ENCODE results near the gene PRSS23.

DNA sequence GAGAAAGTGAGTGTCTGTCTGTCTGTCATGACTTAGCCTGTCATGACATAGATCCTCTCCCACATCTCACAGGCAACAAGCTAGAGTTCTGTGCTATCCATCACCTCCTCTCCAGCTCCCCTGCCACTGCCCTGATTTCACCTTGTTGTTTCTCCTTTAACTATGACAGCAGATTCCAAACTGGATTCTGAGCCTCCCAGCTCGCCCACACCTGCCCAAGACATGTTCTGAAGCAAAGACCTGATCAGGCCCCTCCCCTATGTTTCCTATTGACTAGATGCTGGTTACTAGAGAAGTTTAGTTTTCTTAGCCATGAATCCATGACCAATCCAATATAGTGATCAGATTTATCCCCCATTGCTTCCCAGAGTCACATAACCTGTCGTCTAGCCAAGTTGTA lies 15.4 kb downstream of the PRSS23 start:
- TF ChIP-seq EZH2 (IDR thresholded peaks at IDR 0.05; ENCODE audit: borderline replicate concordance, low read depth, low read length, severe bottlenecking) (no peak), POLR2AphosphoS5 (IDR thresholded peaks at IDR 0.05; ENCODE audit: insufficient read depth, low read depth, low read length) (no peak), POLR2A (IDR thresholded peaks at IDR 0.05; ENCODE audit: low read depth, low read length) (no peak), MYC (IDR thresholded peaks at IDR 0.05; ENCODE audit: low read depth, low read length) (no peak), GATA2 (IDR thresholded peaks at IDR 0.05; ENCODE audit: insufficient read depth, insufficient read length, low read depth, low read length) (no peak), FOS (IDR thresholded peaks at IDR 0.05; ENCODE audit: borderline replicate concordance, insufficient read depth, low read length) (no peak), JUN (IDR thresholded peaks at IDR 0.05; ENCODE audit: borderline replicate concordance, insufficient read depth, insufficient read length, low read depth) (no peak)
- TF ChIP-seq, protein P1, sequence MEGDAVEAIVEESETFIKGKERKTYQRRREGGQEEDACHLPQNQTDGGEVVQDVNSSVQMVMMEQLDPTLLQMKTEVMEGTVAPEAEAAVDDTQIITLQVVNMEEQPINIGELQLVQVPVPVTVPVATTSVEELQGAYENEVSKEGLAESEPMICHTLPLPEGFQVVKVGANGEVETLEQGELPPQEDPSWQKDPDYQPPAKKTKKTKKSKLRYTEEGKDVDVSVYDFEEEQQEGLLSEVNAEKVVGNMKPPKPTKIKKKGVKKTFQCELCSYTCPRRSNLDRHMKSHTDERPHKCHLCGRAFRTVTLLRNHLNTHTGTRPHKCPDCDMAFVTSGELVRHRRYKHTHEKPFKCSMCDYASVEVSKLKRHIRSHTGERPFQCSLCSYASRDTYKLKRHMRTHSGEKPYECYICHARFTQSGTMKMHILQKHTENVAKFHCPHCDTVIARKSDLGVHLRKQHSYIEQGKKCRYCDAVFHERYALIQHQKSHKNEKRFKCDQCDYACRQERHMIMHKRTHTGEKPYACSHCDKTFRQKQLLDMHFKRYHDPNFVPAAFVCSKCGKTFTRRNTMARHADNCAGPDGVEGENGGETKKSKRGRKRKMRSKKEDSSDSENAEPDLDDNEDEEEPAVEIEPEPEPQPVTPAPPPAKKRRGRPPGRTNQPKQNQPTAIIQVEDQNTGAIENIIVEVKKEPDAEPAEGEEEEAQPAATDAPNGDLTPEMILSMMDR (IDR thresholded peaks at IDR 0.05; ENCODE audit: extremely low read depth in 1 of 2, insufficient read depth in 1 of 2, low read depth in 1 of 2, low read length in 2 of 2), result no peak
- TF ChIP-seq, protein P2, sequence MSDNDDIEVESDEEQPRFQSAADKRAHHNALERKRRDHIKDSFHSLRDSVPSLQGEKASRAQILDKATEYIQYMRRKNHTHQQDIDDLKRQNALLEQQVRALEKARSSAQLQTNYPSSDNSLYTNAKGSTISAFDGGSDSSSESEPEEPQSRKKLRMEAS (IDR thresholded peaks at IDR 0.05; ENCODE audit: insufficient read depth, insufficient read length), result no peak

Measured in endothelial cell of umbilical vein (primary cell).